Panc1 (cell line): ENCODE measurements around the gene ERCC1.

Source experiments
- POLR2AphosphoS5 ChIP-seq: IDR thresholded peaks from 2 replicates; pipeline ENCODE4 v1.6.1; 2012; ENCODE audit warnings: mild to moderate bottlenecking, low read depth, low read length, moderate library complexity
- SIN3A ChIP-seq: IDR thresholded peaks from 2 replicates; pipeline ENCODE4 v1.6.1; 2012; ENCODE audit warnings: low read depth, mild to moderate bottlenecking, low read length, moderate library complexity, borderline replicate concordance; ENCODE audit not compliant: insufficient read depth
- TCF7L2 ChIP-seq: IDR thresholded peaks from 2 replicates; pipeline ENCODE4 v1.6.1; 2011; ENCODE audit warnings: mild to moderate bottlenecking, low read depth, low read length, inconsistent platforms
- TF ChIP-seq, protein P1 (sequence below): fragments of 450-650 bp; IDR thresholded peaks from 2 replicates; pipeline ENCODE4 v1.5.1; 2017; ENCODE audit warnings: mild to moderate bottlenecking
- TF ChIP-seq, protein P2 (sequence below), 2 experiments: IDR thresholded peaks; 2 replicates each; pipeline ENCODE4 v1.6.1; 2011 to 2012; ENCODE audit warnings: low read depth in 2 of 2, control low read depth in 1 of 2, low read length in 1 of 2, mild to moderate bottlenecking in 1 of 2, moderate library complexity in 1 of 2; ENCODE audit not compliant: insufficient read depth in 1 of 2

DNA sequence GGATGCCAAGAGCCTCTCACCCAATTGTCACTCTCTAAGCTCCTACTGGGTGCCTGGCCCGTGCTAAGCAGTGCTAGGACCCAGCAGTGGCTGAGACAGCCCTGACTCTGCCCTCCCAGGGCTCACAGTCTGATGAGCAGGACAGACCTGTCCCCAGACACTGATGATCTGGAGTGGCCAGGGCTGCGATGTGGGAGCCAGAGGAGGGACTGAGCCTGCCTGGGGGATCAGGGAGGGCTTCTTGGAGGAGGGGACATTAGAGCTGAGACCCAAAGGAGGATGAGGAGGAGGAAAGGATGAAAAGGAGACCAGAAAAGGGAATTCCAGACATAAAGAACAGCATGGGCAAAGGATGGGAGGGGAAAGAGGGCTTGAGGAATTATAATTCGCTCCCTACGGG is 6.6 kb downstream of the ERCC1 start:
- TF ChIP-seq, protein P1, sequence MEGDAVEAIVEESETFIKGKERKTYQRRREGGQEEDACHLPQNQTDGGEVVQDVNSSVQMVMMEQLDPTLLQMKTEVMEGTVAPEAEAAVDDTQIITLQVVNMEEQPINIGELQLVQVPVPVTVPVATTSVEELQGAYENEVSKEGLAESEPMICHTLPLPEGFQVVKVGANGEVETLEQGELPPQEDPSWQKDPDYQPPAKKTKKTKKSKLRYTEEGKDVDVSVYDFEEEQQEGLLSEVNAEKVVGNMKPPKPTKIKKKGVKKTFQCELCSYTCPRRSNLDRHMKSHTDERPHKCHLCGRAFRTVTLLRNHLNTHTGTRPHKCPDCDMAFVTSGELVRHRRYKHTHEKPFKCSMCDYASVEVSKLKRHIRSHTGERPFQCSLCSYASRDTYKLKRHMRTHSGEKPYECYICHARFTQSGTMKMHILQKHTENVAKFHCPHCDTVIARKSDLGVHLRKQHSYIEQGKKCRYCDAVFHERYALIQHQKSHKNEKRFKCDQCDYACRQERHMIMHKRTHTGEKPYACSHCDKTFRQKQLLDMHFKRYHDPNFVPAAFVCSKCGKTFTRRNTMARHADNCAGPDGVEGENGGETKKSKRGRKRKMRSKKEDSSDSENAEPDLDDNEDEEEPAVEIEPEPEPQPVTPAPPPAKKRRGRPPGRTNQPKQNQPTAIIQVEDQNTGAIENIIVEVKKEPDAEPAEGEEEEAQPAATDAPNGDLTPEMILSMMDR: no peak
- no peak for TF ChIP-seq SIN3A
- TF ChIP-seq, protein P2, sequence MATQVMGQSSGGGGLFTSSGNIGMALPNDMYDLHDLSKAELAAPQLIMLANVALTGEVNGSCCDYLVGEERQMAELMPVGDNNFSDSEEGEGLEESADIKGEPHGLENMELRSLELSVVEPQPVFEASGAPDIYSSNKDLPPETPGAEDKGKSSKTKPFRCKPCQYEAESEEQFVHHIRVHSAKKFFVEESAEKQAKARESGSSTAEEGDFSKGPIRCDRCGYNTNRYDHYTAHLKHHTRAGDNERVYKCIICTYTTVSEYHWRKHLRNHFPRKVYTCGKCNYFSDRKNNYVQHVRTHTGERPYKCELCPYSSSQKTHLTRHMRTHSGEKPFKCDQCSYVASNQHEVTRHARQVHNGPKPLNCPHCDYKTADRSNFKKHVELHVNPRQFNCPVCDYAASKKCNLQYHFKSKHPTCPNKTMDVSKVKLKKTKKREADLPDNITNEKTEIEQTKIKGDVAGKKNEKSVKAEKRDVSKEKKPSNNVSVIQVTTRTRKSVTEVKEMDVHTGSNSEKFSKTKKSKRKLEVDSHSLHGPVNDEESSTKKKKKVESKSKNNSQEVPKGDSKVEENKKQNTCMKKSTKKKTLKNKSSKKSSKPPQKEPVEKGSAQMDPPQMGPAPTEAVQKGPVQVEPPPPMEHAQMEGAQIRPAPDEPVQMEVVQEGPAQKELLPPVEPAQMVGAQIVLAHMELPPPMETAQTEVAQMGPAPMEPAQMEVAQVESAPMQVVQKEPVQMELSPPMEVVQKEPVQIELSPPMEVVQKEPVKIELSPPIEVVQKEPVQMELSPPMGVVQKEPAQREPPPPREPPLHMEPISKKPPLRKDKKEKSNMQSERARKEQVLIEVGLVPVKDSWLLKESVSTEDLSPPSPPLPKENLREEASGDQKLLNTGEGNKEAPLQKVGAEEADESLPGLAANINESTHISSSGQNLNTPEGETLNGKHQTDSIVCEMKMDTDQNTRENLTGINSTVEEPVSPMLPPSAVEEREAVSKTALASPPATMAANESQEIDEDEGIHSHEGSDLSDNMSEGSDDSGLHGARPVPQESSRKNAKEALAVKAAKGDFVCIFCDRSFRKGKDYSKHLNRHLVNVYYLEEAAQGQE (IDR thresholded peaks at IDR 0.05; ENCODE audit: insufficient read depth in 1 of 2, low read depth in 2 of 2, low read length in 1 of 2): no peak
- TF ChIP-seq TCF7L2: no peak
- no peak for TF ChIP-seq POLR2AphosphoS5
